ENCODE measurements around the gene FKBP4.

- TF ChIP-seq, protein P1, sequence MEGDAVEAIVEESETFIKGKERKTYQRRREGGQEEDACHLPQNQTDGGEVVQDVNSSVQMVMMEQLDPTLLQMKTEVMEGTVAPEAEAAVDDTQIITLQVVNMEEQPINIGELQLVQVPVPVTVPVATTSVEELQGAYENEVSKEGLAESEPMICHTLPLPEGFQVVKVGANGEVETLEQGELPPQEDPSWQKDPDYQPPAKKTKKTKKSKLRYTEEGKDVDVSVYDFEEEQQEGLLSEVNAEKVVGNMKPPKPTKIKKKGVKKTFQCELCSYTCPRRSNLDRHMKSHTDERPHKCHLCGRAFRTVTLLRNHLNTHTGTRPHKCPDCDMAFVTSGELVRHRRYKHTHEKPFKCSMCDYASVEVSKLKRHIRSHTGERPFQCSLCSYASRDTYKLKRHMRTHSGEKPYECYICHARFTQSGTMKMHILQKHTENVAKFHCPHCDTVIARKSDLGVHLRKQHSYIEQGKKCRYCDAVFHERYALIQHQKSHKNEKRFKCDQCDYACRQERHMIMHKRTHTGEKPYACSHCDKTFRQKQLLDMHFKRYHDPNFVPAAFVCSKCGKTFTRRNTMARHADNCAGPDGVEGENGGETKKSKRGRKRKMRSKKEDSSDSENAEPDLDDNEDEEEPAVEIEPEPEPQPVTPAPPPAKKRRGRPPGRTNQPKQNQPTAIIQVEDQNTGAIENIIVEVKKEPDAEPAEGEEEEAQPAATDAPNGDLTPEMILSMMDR (IDR thresholded peaks at IDR 0.05; ENCODE audit: low read depth, low read length, poor library complexity, severe bottlenecking) = no peak
- TF ChIP-seq EZH2phosphoT487 (IDR thresholded peaks at IDR 0.05; ENCODE audit: borderline replicate concordance, low read length) = no peak
These were observed 32.1 kb downstream of the FKBP4 start for GRCh38 chr12:2826721-2827515.

Data from DOHH2 (cell line).